ENCODE data around the gene SLC23A1. TPM values are rescaled to one million over a fixed set of nuclear protein-coding genes. Genes with fewer than 3 reads are reported as not detected.

The SLC23A1 gene
- total RNA-seq, 1 donor from 2014 or later: 1.4 TPM

GRCh38 chr5:139343476-139343875, 39.6 kb downstream of the SLC23A1 start:
- Histone ChIP-seq H3K4me1 (peaks cover 41% of the 10 kb centered on the region), H3K36me3 (peaks cover 12% of the 10 kb centered on the region), H3K27ac (no peak overlapping the region), H3K9me3 (no peaks in the 10 kb centered on the region), H3K4me3 (peak overlapping the region; percentile 83), H3K27me3 (ENCODE audit: low read depth) (no peaks in the 10 kb centered on the region)
- intact Hi-C loops (cut with DNase I): no loop called here
- no peak for ATAC-seq
- no peak for DNase-seq
- TF ChIP-seq, protein P1, sequence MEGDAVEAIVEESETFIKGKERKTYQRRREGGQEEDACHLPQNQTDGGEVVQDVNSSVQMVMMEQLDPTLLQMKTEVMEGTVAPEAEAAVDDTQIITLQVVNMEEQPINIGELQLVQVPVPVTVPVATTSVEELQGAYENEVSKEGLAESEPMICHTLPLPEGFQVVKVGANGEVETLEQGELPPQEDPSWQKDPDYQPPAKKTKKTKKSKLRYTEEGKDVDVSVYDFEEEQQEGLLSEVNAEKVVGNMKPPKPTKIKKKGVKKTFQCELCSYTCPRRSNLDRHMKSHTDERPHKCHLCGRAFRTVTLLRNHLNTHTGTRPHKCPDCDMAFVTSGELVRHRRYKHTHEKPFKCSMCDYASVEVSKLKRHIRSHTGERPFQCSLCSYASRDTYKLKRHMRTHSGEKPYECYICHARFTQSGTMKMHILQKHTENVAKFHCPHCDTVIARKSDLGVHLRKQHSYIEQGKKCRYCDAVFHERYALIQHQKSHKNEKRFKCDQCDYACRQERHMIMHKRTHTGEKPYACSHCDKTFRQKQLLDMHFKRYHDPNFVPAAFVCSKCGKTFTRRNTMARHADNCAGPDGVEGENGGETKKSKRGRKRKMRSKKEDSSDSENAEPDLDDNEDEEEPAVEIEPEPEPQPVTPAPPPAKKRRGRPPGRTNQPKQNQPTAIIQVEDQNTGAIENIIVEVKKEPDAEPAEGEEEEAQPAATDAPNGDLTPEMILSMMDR (IDR thresholded peaks at IDR 0.05): no peak

DNA sequence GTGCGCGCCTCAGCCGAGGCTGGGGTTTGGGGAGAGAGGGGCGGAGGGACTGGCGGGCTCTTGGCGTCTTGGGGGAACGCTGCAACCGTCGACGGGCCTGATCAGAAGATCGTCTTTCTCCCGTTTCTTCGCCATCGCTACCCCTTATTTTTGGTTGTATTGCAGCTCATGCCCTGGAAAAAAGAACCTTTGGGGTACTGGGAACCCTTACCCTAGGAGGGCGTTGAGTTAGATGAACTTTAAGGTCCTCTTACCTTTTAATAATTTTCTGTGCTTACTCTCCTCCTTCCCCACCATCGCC, 40.7 kb downstream of the SLC23A1 start:
- Histone ChIP-seq H3K9me3 (no peaks in the 10 kb centered on the region), H3K4me3 (peak overlapping the region; percentile 83), H3K4me1 (peaks cover 41% of the 10 kb centered on the region), H3K27ac (peak overlapping the region; percentile 96), H3K27me3 (ENCODE audit: low read depth) (no peaks in the 10 kb centered on the region), H3K36me3 (peaks cover 7% of the 10 kb centered on the region)
- no peak for ATAC-seq
- intact Hi-C loops (cut with DNase I): no loop called here
- TF ChIP-seq, protein P1 (IDR thresholded peaks at IDR 0.05): no peak
- no peak for DNase-seq

GRCh38 chr5:139341689-139342422, 41.2 kb downstream of the SLC23A1 start, which contains the start of gene PAIP2:
Gene PAIP2 (plus strand): TSS chr5:139341854. CDS start chr5:139363785, 21,931 bp downstream.
- ATAC-seq (peak; percentile 98 to 99), DNase-seq (peak; percentile 99)
- H3K9me3 ChIP-seq: no peaks in the 10 kb centered on the region
- H3K27me3 ChIP-seq (ENCODE audit: low read depth): no peaks in the 10 kb centered on the region
- peak within 1 kb of the TSS; percentile 83 for H3K4me3 ChIP-seq
- intact Hi-C loops (cut with DNase I): no loop called here
- H3K36me3 ChIP-seq: peaks cover 7% of the 10 kb centered on the region
- TF ChIP-seq, protein P1 (IDR thresholded peaks at IDR 0.05): peak; percentile 71
- H3K27ac ChIP-seq: peak within 1 kb of the TSS; percentile 96
- peaks cover 40% of the 10 kb centered on the region for H3K4me1 ChIP-seq

- H3K27me3 ChIP-seq (ENCODE audit: low read depth): no peaks in the 10 kb centered on the region
- TF ChIP-seq, protein P1 (IDR thresholded peaks at IDR 0.05): no peak
- H3K4me3 ChIP-seq: peak overlapping the region; percentile 83
- H3K9me3 ChIP-seq: no peaks in the 10 kb centered on the region
- peaks cover 34% of the 10 kb centered on the region for H3K4me1 ChIP-seq
- no peak for ATAC-seq
- H3K36me3 ChIP-seq: peaks cover 7% of the 10 kb centered on the region
- H3K27ac ChIP-seq: peak overlapping the region; percentile 96
- no peak for DNase-seq
- intact Hi-C loops (cut with DNase I): no loop called here
These were observed 41.9 kb downstream of the SLC23A1 start for GRCh38 chr5:139341187-139341688.

- DNase-seq: no peak
- intact Hi-C loops (cut with DNase I): no loop called here
- no peaks in the 10 kb centered on the region for H3K27me3 ChIP-seq (ENCODE audit: low read depth)
- H3K4me3 ChIP-seq: no peak overlapping the region
- no peak overlapping the region for H3K27ac ChIP-seq
- ATAC-seq: no peak
- H3K9me3 ChIP-seq: no peaks in the 10 kb centered on the region
- H3K4me1 ChIP-seq: peaks cover 33% of the 10 kb centered on the region
- H3K36me3 ChIP-seq: peaks cover 4% of the 10 kb centered on the region
- TF ChIP-seq, protein P1 (IDR thresholded peaks at IDR 0.05): no peak
These were observed 43.0 kb downstream of the SLC23A1 start for GRCh38 chr5:139340051-139340450.
